Amygdala (tissue), 56 donors: ENCODE data around the gene SPOP.
"Not testable (repeated sequence)": the region's sequence is repeated elsewhere in the genome, so short reads cannot be mapped to it uniquely, and the experiment has no call there.

Source experiments
- DNase-seq, 56 donors: peaks; one replicate each; lab custom pipeline; 2025; lab: John Stamatoyannopoulos, UW

The SPOP gene

GRCh38 chr17:49576088-49576916 is 101.6 kb downstream of the SPOP start:
- peak in 12 of 56 donors; percentile 5 to 43 (median 22) for DNase-seq

- DNase-seq: peak in 21 of 56 donors; percentile 11 to 68 (median 28)
Measured at GRCh38 chr17:49575679-49576087, 102.2 kb downstream of the SPOP start, which contains the start of gene NXPH3. NXPH3 (plus strand) TSS chr17:49575871; CDS start chr17:49576220, 349 bp downstream.

GRCh38 chr17:49574945-49575678 is 102.8 kb downstream of the SPOP start:
- peak in 1 of 56 donors; percentile 55 for DNase-seq

- DNase-seq: peak in 28 of 56 donors; percentile 11 to 73 (median 48)
Measured at GRCh38 chr17:49574323-49574781, 103.5 kb downstream of the SPOP start.

- no peak for DNase-seq
Measured at GRCh38 chr17:49573510-49574322, 104.2 kb downstream of the SPOP start.

GRCh38 chr17:49572806-49573420 is 105.0 kb downstream of the SPOP start:
- no peak for DNase-seq

GRCh38 chr17:49572226-49572625 is 105.7 kb downstream of the SPOP start:
- DNase-seq: no peak

GRCh38 chr17:49571764-49572163 is 106.1 kb downstream of the SPOP start:
- DNase-seq: no peak

- DNase-seq: no peak
Measured at GRCh38 chr17:49571283-49571682, 106.6 kb downstream of the SPOP start.

GRCh38 chr17:49570540-49571242 is 107.2 kb downstream of the SPOP start:
- no peak for DNase-seq

GRCh38 chr17:49568695-49569047 is 109.2 kb downstream of the SPOP start:
- DNase-seq: not testable (repeated sequence)

- DNase-seq: peak; percentile 34 to 89 (median 70)
Measured at GRCh38 chr17:49567871-49568694, 109.8 kb downstream of the SPOP start.

- no peak for DNase-seq
Measured at GRCh38 chr17:49567104-49567521, 110.8 kb downstream of the SPOP start.

GRCh38 chr17:49566668-49567071 is 111.2 kb downstream of the SPOP start:
- no peak for DNase-seq

- peak in 28 of 56 donors; percentile 11 to 54 (median 34) for DNase-seq
Measured at GRCh38 chr17:49565948-49566491, 111.9 kb downstream of the SPOP start.

- no peak for DNase-seq
Measured at GRCh38 chr17:49564638-49565037, 113.3 kb downstream of the SPOP start.

- peak in 3 of 56 donors; percentile 21 to 31 (median 21) for DNase-seq
Measured at GRCh38 chr17:49557312-49558024, 120.4 kb downstream of the SPOP start.
